ENCODE results near the gene TRPM4. TPM values are rescaled to one million over a fixed set of nuclear protein-coding genes. Genes with fewer than 3 reads are reported as not detected.

The TRPM4 gene
- polyA plus RNA-seq, 1 donor (not counting 4 experiments of a cell fraction or from before 2014, with no cell fraction given) = 16.1 TPM

DNA sequence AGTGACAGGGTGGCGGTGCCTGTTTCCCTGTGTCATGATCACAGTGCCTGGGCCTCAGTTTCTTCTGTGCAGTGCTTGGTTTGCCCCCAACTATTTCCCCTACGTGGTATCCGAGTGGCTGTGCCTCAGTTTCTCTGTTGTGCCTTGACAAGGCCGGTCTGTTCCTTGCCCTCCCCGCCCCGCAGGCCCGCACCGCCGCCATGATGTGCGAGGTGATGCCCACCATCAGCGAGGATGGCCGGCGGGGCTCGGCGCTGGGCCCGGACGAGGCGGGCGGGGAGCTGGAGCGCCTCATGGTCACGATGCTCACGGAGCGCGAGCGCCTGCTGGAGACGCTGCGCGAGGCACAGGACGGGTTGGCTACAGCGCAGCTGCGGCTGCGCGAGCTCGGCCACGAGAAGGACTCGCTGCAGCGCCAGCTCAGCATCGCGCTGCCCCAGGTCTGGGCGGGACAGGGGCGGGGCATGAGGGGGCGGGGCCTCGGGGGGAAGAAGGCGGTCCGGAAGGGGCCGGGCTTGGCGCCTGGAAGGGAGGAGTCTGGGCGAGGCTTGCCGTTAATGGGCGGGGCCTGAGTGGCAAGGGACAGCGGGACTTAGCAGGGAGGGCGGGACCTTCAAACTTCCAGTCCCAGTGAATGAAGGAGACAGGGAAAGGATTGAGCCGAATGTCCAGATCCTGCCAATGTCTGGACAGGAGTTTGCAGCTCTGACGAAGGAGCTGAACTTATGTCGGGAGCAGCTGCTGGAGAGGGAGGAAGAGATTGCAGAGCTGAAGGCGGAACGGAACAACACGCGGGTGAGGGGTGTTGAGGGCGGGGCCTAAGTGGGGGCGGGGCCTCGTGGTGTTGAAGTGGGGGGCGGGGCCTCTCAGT, 29.7 kb upstream of the TRPM4 start:
- dilution Hi-C loops (cut with MboI; ENCODE audit: extremely low pct_ligation_motif_present, low sequenced_read_pairs) = no loop called here
- FAIRE-seq (peak; percentile 5), DNase-seq (ENCODE audit: low read depth, low spot score) (peak; percentile 90)
- H3K27me3 ChIP-seq (ENCODE audit: control insufficient read depth, extremely low read depth, insufficient read depth, low read length) = no peaks in the 10 kb centered on the region
- no peak for TF ChIP-seq EZH2 (IDR thresholded peaks at IDR 0.05; ENCODE audit: low read length)
- TF ChIP-seq, protein P1, sequence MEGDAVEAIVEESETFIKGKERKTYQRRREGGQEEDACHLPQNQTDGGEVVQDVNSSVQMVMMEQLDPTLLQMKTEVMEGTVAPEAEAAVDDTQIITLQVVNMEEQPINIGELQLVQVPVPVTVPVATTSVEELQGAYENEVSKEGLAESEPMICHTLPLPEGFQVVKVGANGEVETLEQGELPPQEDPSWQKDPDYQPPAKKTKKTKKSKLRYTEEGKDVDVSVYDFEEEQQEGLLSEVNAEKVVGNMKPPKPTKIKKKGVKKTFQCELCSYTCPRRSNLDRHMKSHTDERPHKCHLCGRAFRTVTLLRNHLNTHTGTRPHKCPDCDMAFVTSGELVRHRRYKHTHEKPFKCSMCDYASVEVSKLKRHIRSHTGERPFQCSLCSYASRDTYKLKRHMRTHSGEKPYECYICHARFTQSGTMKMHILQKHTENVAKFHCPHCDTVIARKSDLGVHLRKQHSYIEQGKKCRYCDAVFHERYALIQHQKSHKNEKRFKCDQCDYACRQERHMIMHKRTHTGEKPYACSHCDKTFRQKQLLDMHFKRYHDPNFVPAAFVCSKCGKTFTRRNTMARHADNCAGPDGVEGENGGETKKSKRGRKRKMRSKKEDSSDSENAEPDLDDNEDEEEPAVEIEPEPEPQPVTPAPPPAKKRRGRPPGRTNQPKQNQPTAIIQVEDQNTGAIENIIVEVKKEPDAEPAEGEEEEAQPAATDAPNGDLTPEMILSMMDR (optimal IDR thresholded peaks at IDR 0.05 in 1 of 3, IDR thresholded peaks at IDR 0.05 in 1 of 3, conservative IDR thresholded peaks at IDR 0.05 in 1 of 3; ENCODE audit: extremely low read depth in 1 of 3, insufficient read depth in 2 of 3, low read length in 3 of 3) = peak in 2 of 3 experiments; percentile 22 to 37
- no peaks in the 10 kb centered on the region for H3K36me3 ChIP-seq (ENCODE audit: control insufficient read depth in 2 of 2, extremely low read depth in 1 of 2, insufficient read depth in 2 of 2, low read length in 2 of 2)
- H3K9me1 ChIP-seq (ENCODE audit: control insufficient read depth, extremely low read depth, insufficient read depth, low read length) = no peaks in the 10 kb centered on the region
- peak overlapping the region; percentile 99 for H2AFZ ChIP-seq (ENCODE audit: control insufficient read depth, low read length)
- H3K79me2 ChIP-seq (ENCODE audit: control insufficient read depth, insufficient read depth, low read length) = no peaks in the 10 kb centered on the region
- H3K4me2 ChIP-seq (ENCODE audit: control insufficient read depth, extremely low read depth, insufficient read depth, low read depth, low read length) = peak overlapping the region; percentile 84
- no peaks in the 10 kb centered on the region for H4K20me1 ChIP-seq (ENCODE audit: control insufficient read depth, extremely low read depth, insufficient read depth, low read length)
- peaks cover 4% of the 10 kb centered on the region for H3K4me1 ChIP-seq (ENCODE audit: control insufficient read depth, extremely low read depth, insufficient read depth, low read length)
- H3K4me3 ChIP-seq (ENCODE audit: control insufficient read depth in 2 of 3, extremely low read depth in 1 of 3, insufficient read depth in 2 of 3, low read depth in 1 of 3, low read length in 3 of 3) = peak overlapping the region; percentile 37 to 73 (median 53)
- H3K9ac ChIP-seq (ENCODE audit: control insufficient read depth, extremely low read depth, insufficient read depth, low read length) = peak overlapping the region; percentile 22
- no peak overlapping the region for H3K27ac ChIP-seq (ENCODE audit: control insufficient read depth, insufficient read depth, low read length)
- no peaks in the 10 kb centered on the region for H3K9me3 ChIP-seq (ENCODE audit: control insufficient read depth, low read depth, low read length)

DNA sequence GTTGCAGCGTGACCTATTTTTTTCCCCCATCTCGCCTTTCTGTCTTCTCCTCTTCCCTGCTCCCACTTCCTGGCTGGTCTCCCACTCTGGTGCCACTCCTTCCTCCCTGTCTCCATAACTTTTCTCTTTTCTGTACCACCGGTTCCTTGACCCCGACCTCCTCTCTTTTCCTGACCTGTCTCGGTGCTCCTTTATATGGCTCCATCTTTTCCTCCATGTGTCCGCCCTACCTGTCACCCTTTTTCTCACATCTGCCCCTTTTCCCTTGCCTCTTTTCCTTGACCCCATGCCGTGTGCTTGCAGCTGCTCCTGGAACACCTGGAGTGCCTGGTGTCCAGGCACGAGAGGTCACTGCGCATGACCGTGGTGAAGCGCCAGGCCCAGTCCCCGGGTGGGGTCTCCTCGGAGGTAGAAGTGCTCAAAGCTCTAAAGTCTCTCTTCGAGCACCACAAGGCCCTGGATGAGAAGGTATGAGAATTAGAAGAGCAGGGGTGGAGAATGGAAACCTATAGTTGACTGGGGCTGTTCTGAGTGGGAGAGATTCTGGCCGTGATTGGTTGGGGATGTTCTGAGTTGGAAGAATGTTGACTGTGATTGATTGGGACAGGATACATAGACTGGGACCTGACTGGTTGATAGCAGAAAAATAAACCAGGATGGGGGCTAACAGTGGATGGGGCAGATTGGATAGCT, 28.9 kb upstream of the TRPM4 start:
- Histone ChIP-seq H4K20me1 (ENCODE audit: control insufficient read depth, extremely low read depth, insufficient read depth, low read length) (no peaks in the 10 kb centered on the region), H3K4me2 (ENCODE audit: control insufficient read depth, extremely low read depth, insufficient read depth, low read depth, low read length) (peak overlapping the region; percentile 33), H3K27me3 (ENCODE audit: control insufficient read depth, extremely low read depth, insufficient read depth, low read length) (no peaks in the 10 kb centered on the region), H3K9me1 (ENCODE audit: control insufficient read depth, extremely low read depth, insufficient read depth, low read length) (no peaks in the 10 kb centered on the region), H3K4me3 (ENCODE audit: control insufficient read depth in 2 of 3, extremely low read depth in 1 of 3, insufficient read depth in 2 of 3, low read depth in 1 of 3, low read length in 3 of 3) (peak overlapping the region in 1 of 3 experiments; percentile 37), H3K27ac (ENCODE audit: control insufficient read depth, insufficient read depth, low read length) (no peak overlapping the region), H3K9me3 (ENCODE audit: control insufficient read depth, low read depth, low read length) (no peaks in the 10 kb centered on the region), H3K36me3 (ENCODE audit: control insufficient read depth in 2 of 2, extremely low read depth in 1 of 2, insufficient read depth in 2 of 2, low read length in 2 of 2) (no peaks in the 10 kb centered on the region), H2AFZ (ENCODE audit: control insufficient read depth, low read length) (no peak overlapping the region), H3K9ac (ENCODE audit: control insufficient read depth, extremely low read depth, insufficient read depth, low read length) (no peak overlapping the region), H3K4me1 (ENCODE audit: control insufficient read depth, extremely low read depth, insufficient read depth, low read length) (peaks cover 4% of the 10 kb centered on the region), H3K79me2 (ENCODE audit: control insufficient read depth, insufficient read depth, low read length) (no peaks in the 10 kb centered on the region)
- dilution Hi-C loops (cut with MboI; ENCODE audit: extremely low pct_ligation_motif_present, low sequenced_read_pairs) = no loop called here
- no peak for TF ChIP-seq EZH2 (IDR thresholded peaks at IDR 0.05; ENCODE audit: low read length)
- TF ChIP-seq, protein P1 (optimal IDR thresholded peaks at IDR 0.05 in 1 of 3, IDR thresholded peaks at IDR 0.05 in 1 of 3, conservative IDR thresholded peaks at IDR 0.05 in 1 of 3; ENCODE audit: extremely low read depth in 1 of 3, insufficient read depth in 2 of 3, low read length in 3 of 3) = no peak
- no peak for DNase-seq (ENCODE audit: low read depth, low spot score)
- FAIRE-seq = no peak
